CD4-positive, alpha-beta memory T cell (primary cell): Measurements from ENCODE around the gene TRAF2. TPM values are rescaled to one million over a fixed set of nuclear protein-coding genes. Genes with fewer than 3 reads are reported as not detected.

Source experiments
- CTCF ChIA-PET: fragments of 350-600 bp; sonication (Branson Sonifier 250); formaldehyde crosslinking; loops from one replicate; lab custom pipeline; 2021; ENCODE audit warnings: inconsistent platforms; ENCODE audit not compliant: partially characterized antibody; lab: Charles Lee
- POLR2A ChIA-PET: fragments of 350-600 bp; sonication (Branson Sonifier 250); formaldehyde crosslinking; loops from one replicate; lab custom pipeline; 2021; ENCODE audit not compliant: partially characterized antibody; lab: Charles Lee
- DNase-seq, 5 donors: peaks; one replicate each; pipeline versions ENCODE4 v3.0.0 to v3.0.0-alpha.2; 2020 to 2022; ENCODE audit warnings: mixed read lengths in 1 of 5
- H3K27ac ChIP-seq: one replicate; pipeline ENCODE4 v1.7.0; 2013; ENCODE audit warnings: low read depth, low read length
- H3K27me3 ChIP-seq: 2 replicates; pipeline ENCODE4 v1.7.0; 2013; ENCODE audit warnings: mild to moderate bottlenecking, low read length, moderate library complexity; ENCODE audit not compliant: insufficient read depth
- H3K36me3 ChIP-seq: 2 replicates; pipeline ENCODE4 v1.7.0; 2013; ENCODE audit warnings: mild to moderate bottlenecking, low read length, moderate library complexity; ENCODE audit not compliant: insufficient read depth
- H3K4me1 ChIP-seq: 2 replicates; pipeline ENCODE4 v1.7.0; 2013; ENCODE audit warnings: mild to moderate bottlenecking, low read length, moderate library complexity; ENCODE audit not compliant: insufficient read depth
- H3K4me3 ChIP-seq, 2 donors: one replicate each; pipeline ENCODE4 v1.7.0; 2013; ENCODE audit warnings: low read length in 2 of 2, mild to moderate bottlenecking in 1 of 2
- H3K9me3 ChIP-seq, 2 donors: one replicate each; pipeline ENCODE4 v1.7.0; 2013; ENCODE audit warnings: low read length in 2 of 2, control low read depth in 1 of 2; ENCODE audit not compliant: control insufficient read depth in 1 of 2
- H3K27ac Mint-ChIP-seq, 7 donors: one replicate each; pipeline ENCODE4 v1.8.0; 2020 to 2021; ENCODE audit warnings: mixed read lengths in 7 of 7, mild to moderate bottlenecking in 6 of 7, inconsistent platforms in 3 of 7, moderate library complexity in 3 of 7
- H3K27me3 Mint-ChIP-seq, 2 donors: one replicate each; pipeline ENCODE4 v1.8.0; 2020 to 2021; ENCODE audit warnings: mixed read lengths in 2 of 2
- H3K36me3 Mint-ChIP-seq, 2 donors: one replicate each; pipeline ENCODE4 v1.8.0; 2020 to 2021; ENCODE audit warnings: mixed read lengths in 2 of 2, inconsistent platforms in 1 of 2, mild to moderate bottlenecking in 1 of 2
- H3K4me1 Mint-ChIP-seq, 4 donors: one replicate each; pipeline ENCODE4 v1.8.0; 2020 to 2021; ENCODE audit warnings: mixed read lengths in 4 of 4, mild to moderate bottlenecking in 1 of 4
- H3K4me3 Mint-ChIP-seq, 8 donors: one replicate each; pipeline ENCODE4 v1.8.0; 2020 to 2021; ENCODE audit warnings: mixed read lengths in 8 of 8, mild to moderate bottlenecking in 7 of 8, moderate library complexity in 6 of 8, inconsistent platforms in 3 of 8
- H3K9me3 Mint-ChIP-seq, 8 donors: one replicate each; pipeline ENCODE4 v1.8.0; 2020 to 2021; ENCODE audit warnings: mixed read lengths in 8 of 8, mild to moderate bottlenecking in 5 of 8, inconsistent platforms in 3 of 8, moderate library complexity in 1 of 8
- intact Hi-C: fragments of 100-400 bp; cut with micrococcal nuclease; formaldehyde crosslinking; loops from one replicate; pipeline ENCODE4 v1.15.1; 2023
- microRNA-seq: library from miRNA; unstranded; fragments of <30 nt; microRNA quantifications from one replicate; pipeline ENCODE4 v1.2.0, GENCODE V29; 2021; ENCODE audit warnings: borderline replicate concordance, borderline number of aligned reads, borderline microRNAs expressed, mixed read lengths
- polyA plus RNA-seq, 2 donors: library from polyadenylated mRNA; unstranded; fragments of 300-500 nt; fragmentation: Illumina TruSeq; gene quantifications; one replicate each; pipeline ENCODE4 v1.2.3, GENCODE V29; 2021
- total RNA-seq, 2 experiments: library from RNA; stranded (reverse); gene quantifications; one replicate each; pipeline ENCODE4 v1.2.3, GENCODE V29; 2021

The TRAF2 gene
- total and polyA plus RNA-seq, 4 experiments from 2014 or later: 11.1 to 43.2 (median 32.7) TPM

GRCh38 chr9:136975644-136976043 is 89.3 kb downstream of the TRAF2 start:
- peaks cover 11 to 32% (median 23%) of the 10 kb centered on the region in 4 donors for H3K4me1 Mint-ChIP-seq
- no peaks in the 10 kb centered on the region for H3K9me3 ChIP-seq
- H3K4me3 Mint-ChIP-seq: peak overlapping the region; percentile 66 to 84 (median 77)
- H3K36me3 ChIP-seq: no peaks in the 10 kb centered on the region
- no peaks in the 10 kb centered on the region for H3K27me3 ChIP-seq
- peak in 1 of 5 donors; percentile 20 for DNase-seq
- peak overlapping the region; percentile 52 to 83 (median 72) for H3K27ac Mint-ChIP-seq
- intact Hi-C loops: loop anchor here (10.0 kb wide), 1 partner anchor 49 kb away; the partner anchor contains the start of gene ABCA2
- no peaks in the 10 kb centered on the region for H3K9me3 Mint-ChIP-seq
- no peaks in the 10 kb centered on the region for H3K36me3 Mint-ChIP-seq
- H3K4me1 ChIP-seq: peaks cover 41% of the 10 kb centered on the region
- H3K27ac ChIP-seq: peak overlapping the region; percentile 28
- CTCF ChIA-PET: interaction anchor here (0.7 to 3.4 kb wide), 13 partner anchors 9 to 133 kb away, joined by 3 to 27 read pairs (median 3); partner anchors contain the start of genes ABCA2, AJM1 and CLIC3
- H3K27me3 Mint-ChIP-seq: no peaks in the 10 kb centered on the region
- H3K4me3 ChIP-seq: peak overlapping the region; percentile 23 to 24
- POLR2A ChIA-PET: interaction anchor here (0.6 to 3.9 kb wide), 10 partner anchors 9 to 133 kb away, joined by 3 to 75 read pairs (median 8); partner anchors contain the start of genes C8G, CLIC3, FBXW5 and FUT7

Small RNA genes within 50 kb of the gene (microRNA-seq; reads per million reads assigned to microRNA genes)
- not detected for gene MIR4479

Other genes starting within 250 kb of the TRAF2 start
- not detected for gene EGFL7, start 223.6 kb upstream of the TRAF2 start, total RNA-seq
- gene EGFL7, start 223.6 kb upstream of the TRAF2 start, polyA plus RNA-seq: under 1 TPM in 1 of 2 donors, not detected in 1; 0.64 TPM
- 1 to 10 TPM; 6.9 to 7.8 TPM for gene AGPAT2, start 199.1 kb upstream of the TRAF2 start, total RNA-seq
- 10 to 100 TPM; 16.2 to 20.6 TPM for gene AGPAT2, start 199.1 kb upstream of the TRAF2 start, polyA plus RNA-seq
- gene DIPK1B, start 173.9 kb upstream of the TRAF2 start, total RNA-seq: not detected
- not detected for gene DIPK1B, start 173.9 kb upstream of the TRAF2 start, polyA plus RNA-seq
- gene LCN10, start 143.6 kb upstream of the TRAF2 start, total RNA-seq: 1 to 10 TPM in 1 of 2 experiments, under 1 TPM in 1; 0.90 to 1.3 TPM
- gene LCN10, start 143.6 kb upstream of the TRAF2 start, polyA plus RNA-seq: under 1 TPM; 0.22 to 0.50 TPM
- not detected for gene LCN6, start 138.0 kb upstream of the TRAF2 start, total RNA-seq
- gene LCN6, start 138.0 kb upstream of the TRAF2 start, polyA plus RNA-seq: not detected
- gene LCN8, start 128.3 kb upstream of the TRAF2 start, total RNA-seq: not detected
- under 1 TPM in 1 of 2 donors, not detected in 1; 0.62 TPM for gene LCN8, start 128.3 kb upstream of the TRAF2 start, polyA plus RNA-seq
- not detected for gene LCN15, start 122.0 kb upstream of the TRAF2 start, total RNA-seq
- not detected for gene LCN15, start 122.0 kb upstream of the TRAF2 start, polyA plus RNA-seq
- 10 to 100 TPM; 51.1 to 53.4 TPM for gene TMEM141, start 95.2 kb upstream of the TRAF2 start, total RNA-seq
- gene TMEM141, start 95.2 kb upstream of the TRAF2 start, polyA plus RNA-seq: 10 to 100 TPM; 34.3 to 38.4 TPM
- 1 to 10 TPM; 2.3 to 2.5 TPM for gene CCDC183, start 90.2 kb upstream of the TRAF2 start, total RNA-seq
- under 1 TPM; 0.64 to 0.90 TPM for gene CCDC183, start 90.2 kb upstream of the TRAF2 start, polyA plus RNA-seq
- 10 to 100 TPM; 65.1 to 70.9 TPM for gene RABL6, start 78.6 kb upstream of the TRAF2 start, total RNA-seq
- 10 to 100 TPM in 1 of 2 donors, 1 to 10 TPM in 1; 5.1 to 18.2 TPM for gene RABL6, start 78.6 kb upstream of the TRAF2 start, polyA plus RNA-seq
- 1 to 10 TPM; 2.4 to 2.8 TPM for gene AJM1, start 44.0 kb upstream of the TRAF2 start, total RNA-seq
- under 1 TPM in 1 of 2 donors, not detected in 1; 0.05 TPM for gene AJM1, start 44.0 kb upstream of the TRAF2 start, polyA plus RNA-seq
- gene PHPT1, start 37.1 kb upstream of the TRAF2 start, total RNA-seq: 10 to 100 TPM; 41.3 to 42.6 TPM
- gene PHPT1, start 37.1 kb upstream of the TRAF2 start, polyA plus RNA-seq: 10 to 100 TPM; 88.4 to 94.0 TPM
- gene MAMDC4, start 34.2 kb upstream of the TRAF2 start, total RNA-seq: 10 to 100 TPM in 1 of 2 experiments, 1 to 10 TPM in 1; 9.3 to 11.7 TPM
- not detected for gene MAMDC4, start 34.2 kb upstream of the TRAF2 start, polyA plus RNA-seq
- gene EDF1, start 20.2 kb upstream of the TRAF2 start, total RNA-seq: 100 to 1,000 TPM; 284 to 298 TPM
- 100 to 1,000 TPM; 273 to 357 TPM for gene EDF1, start 20.2 kb upstream of the TRAF2 start, polyA plus RNA-seq
- 100 to 1,000 TPM; 122 to 123 TPM for gene FBXW5, start 58.2 kb downstream of the TRAF2 start, total RNA-seq
- gene FBXW5, start 58.2 kb downstream of the TRAF2 start, polyA plus RNA-seq: 100 to 1,000 TPM in 1 of 2 donors, 10 to 100 TPM in 1; 98.6 to 160 TPM
- 1 to 10 TPM; 2.2 TPM for gene C8G, start 58.7 kb downstream of the TRAF2 start, total RNA-seq
- gene C8G, start 58.7 kb downstream of the TRAF2 start, polyA plus RNA-seq: under 1 TPM in 1 of 2 donors, not detected in 1; 0.60 TPM
- gene LCN12, start 65.8 kb downstream of the TRAF2 start, total RNA-seq: 1 to 10 TPM in 1 of 2 experiments, under 1 TPM in 1; 0.72 to 1.4 TPM
- gene LCN12, start 65.8 kb downstream of the TRAF2 start, polyA plus RNA-seq: not detected
- 1 to 10 TPM; 4.8 to 5.1 TPM for gene PTGDS, start 91.0 kb downstream of the TRAF2 start, total RNA-seq
- 1 to 10 TPM; 1.7 to 3.8 TPM for gene PTGDS, start 91.0 kb downstream of the TRAF2 start, polyA plus RNA-seq
- gene LCNL1, start 96.5 kb downstream of the TRAF2 start, total RNA-seq: under 1 TPM; 0.14 to 0.17 TPM
- gene LCNL1, start 96.5 kb downstream of the TRAF2 start, polyA plus RNA-seq: not detected
- gene PAXX, start 105.9 kb downstream of the TRAF2 start, total RNA-seq: 100 to 1,000 TPM in 1 of 2 experiments, 10 to 100 TPM in 1; 94.2 to 101 TPM
- 100 to 1,000 TPM in 1 of 2 donors, 10 to 100 TPM in 1; 76.0 to 103 TPM for gene PAXX, start 105.9 kb downstream of the TRAF2 start, polyA plus RNA-seq
- gene CLIC3, start 110.1 kb downstream of the TRAF2 start, total RNA-seq: 1 to 10 TPM; 3.1 to 3.7 TPM
- 1 to 10 TPM; 5.0 to 7.8 TPM for gene CLIC3, start 110.1 kb downstream of the TRAF2 start, polyA plus RNA-seq
- 10 to 100 TPM; 63.8 to 68.6 TPM for gene ABCA2, start 141.7 kb downstream of the TRAF2 start, total RNA-seq
- gene ABCA2, start 141.7 kb downstream of the TRAF2 start, polyA plus RNA-seq: 10 to 100 TPM in 1 of 2 donors, 1 to 10 TPM in 1; 2.6 to 10.8 TPM
- gene FUT7, start 145.6 kb downstream of the TRAF2 start, total RNA-seq: 1 to 10 TPM; 3.4 to 4.6 TPM
- gene FUT7, start 145.6 kb downstream of the TRAF2 start, polyA plus RNA-seq: 10 to 100 TPM; 22.6 to 43.8 TPM
- 10 to 100 TPM; 20.7 to 21.4 TPM for gene NPDC1, start 159.7 kb downstream of the TRAF2 start, total RNA-seq
- gene NPDC1, start 159.7 kb downstream of the TRAF2 start, polyA plus RNA-seq: 10 to 100 TPM; 22.8 to 32.2 TPM
- not detected for gene ENTPD2, start 167.5 kb downstream of the TRAF2 start, total RNA-seq
- not detected for gene ENTPD2, start 167.5 kb downstream of the TRAF2 start, polyA plus RNA-seq
- under 1 TPM; 0.09 to 0.11 TPM for gene SAPCD2, start 184.0 kb downstream of the TRAF2 start, total RNA-seq
- under 1 TPM; 0.10 to 0.15 TPM for gene SAPCD2, start 184.0 kb downstream of the TRAF2 start, polyA plus RNA-seq
- 10 to 100 TPM; 10.6 to 12.5 TPM for gene UAP1L1, start 191.0 kb downstream of the TRAF2 start, total RNA-seq
- 1 to 10 TPM in 1 of 2 donors, under 1 TPM in 1; 0.81 to 2.9 TPM for gene UAP1L1, start 191.0 kb downstream of the TRAF2 start, polyA plus RNA-seq
- 10 to 100 TPM; 63.3 to 71.0 TPM for gene MAN1B1, start 200.5 kb downstream of the TRAF2 start, total RNA-seq
- 10 to 100 TPM; 35.4 to 37.5 TPM for gene MAN1B1, start 200.5 kb downstream of the TRAF2 start, polyA plus RNA-seq
- gene DPP7, start 228.2 kb downstream of the TRAF2 start, total RNA-seq: 100 to 1,000 TPM; 357 to 362 TPM
- gene DPP7, start 228.2 kb downstream of the TRAF2 start, polyA plus RNA-seq: 100 to 1,000 TPM; 135 to 206 TPM